OCI-LY7 (cell line): ENCODE data around the gene MCM5. TPM values are rescaled to one million over a fixed set of nuclear protein-coding genes. Genes with fewer than 3 reads are reported as not detected.

Experiments used
- BruUV-seq: library from RNA; stranded (reverse); fragments of 400-500 nt; replicated peaks from 2 replicates; lab custom pipeline; 2021; lab: Mats Ljungman, UMichigan
- CTCF ChIA-PET: fragments of 300-600 bp; sonication (Branson Sonifier 250); formaldehyde crosslinking; loops from one replicate; lab custom pipeline; 2022; ENCODE audit warnings: antibody characterized with exemption; ENCODE audit not compliant: unreplicated experiment; lab: Charles Lee
- POLR2A ChIA-PET: fragments of 300-600 bp; sonication (Branson Sonifier 250); formaldehyde crosslinking; loops from one replicate; lab custom pipeline; 2022; ENCODE audit warnings: antibody characterized with exemption; lab: Charles Lee
- DNase-seq: peaks from one replicate; pipeline ENCODE4 v3.0.0-alpha.2; 2015; ENCODE audit warnings: low spot score
- H2AFZ ChIP-seq: fragments of 200-600 bp; sonication (generic), shearing (Covaris generic); 2 replicates; pipeline ENCODE4 v1.6.1; 2014; ENCODE audit warnings: mild to moderate bottlenecking, antibody characterized with exemption, low read length, moderate library complexity
- H3K27ac ChIP-seq: fragments of 200-600 bp; sonication (generic); 2 replicates; pipeline ENCODE4 v1.5.1; 2014; ENCODE audit warnings: mixed run types, low read depth, mild to moderate bottlenecking, moderate library complexity, low read length, inconsistent platforms; ENCODE audit not compliant: poor library complexity, severe bottlenecking
- H3K36me3 ChIP-seq: fragments of 200-600 bp; sonication (generic); 2 replicates; pipeline ENCODE4 v1.6.1; 2014; ENCODE audit warnings: mild to moderate bottlenecking, antibody characterized with exemption, low read length, moderate library complexity, mixed read lengths; ENCODE audit not compliant: insufficient read depth
- H3K4me1 ChIP-seq: fragments of 200-600 bp; sonication (generic); 2 replicates; pipeline ENCODE4 v1.5.1; 2014; ENCODE audit warnings: mild to moderate bottlenecking, low read length; ENCODE audit not compliant: insufficient read depth, poor library complexity, severe bottlenecking
- H3K4me2 ChIP-seq: fragments of 200-600 bp; sonication (generic); 2 replicates; pipeline ENCODE4 v1.6.1; 2014; ENCODE audit warnings: mild to moderate bottlenecking, low read length
- H3K4me3 ChIP-seq: fragments of 200-600 bp; sonication (generic); 2 replicates; pipeline ENCODE4 v1.5.1; 2014; ENCODE audit warnings: mild to moderate bottlenecking, low read depth, low read length; ENCODE audit not compliant: poor library complexity, severe bottlenecking
- H3K79me2 ChIP-seq: fragments of 200-600 bp; sonication (generic); 2 replicates; pipeline ENCODE4 v1.6.1; 2016; ENCODE audit warnings: low read depth, mild to moderate bottlenecking, low read length, moderate library complexity, mixed read lengths; ENCODE audit not compliant: insufficient read depth
- H3K9me2 ChIP-seq: fragments of 200-600 bp; sonication (generic); 2 replicates; pipeline ENCODE4 v1.6.1; 2016; ENCODE audit warnings: mild to moderate bottlenecking, low read length, mixed read lengths; ENCODE audit not compliant: insufficient read depth
- H3K9me3 ChIP-seq: fragments of 200-600 bp; sonication (generic); 2 replicates; pipeline ENCODE4 v1.6.1; 2014; ENCODE audit warnings: mild to moderate bottlenecking, mixed run types, low read length, mixed read lengths
- H4K20me1 ChIP-seq: fragments of 200-600 bp; sonication (generic); 2 replicates; pipeline ENCODE4 v1.6.1; 2014; ENCODE audit warnings: mild to moderate bottlenecking, antibody characterized with exemption, low read length, moderate library complexity, mixed read lengths; ENCODE audit not compliant: insufficient read depth
- CTCF ChIP-seq: fragments of 200-600 bp; sonication (generic); conservative IDR thresholded peaks from 2 replicates; pipeline ENCODE4 v1.5.1; 2014; ENCODE audit warnings: mild to moderate bottlenecking, antibody characterized with exemption, low read length, moderate library complexity, mixed read lengths
- EZH2phosphoT487 ChIP-seq: fragments of 200-600 bp; sonication (generic); IDR thresholded peaks from 2 replicates; pipeline ENCODE4 v1.6.1; 2018; ENCODE audit warnings: low read depth, borderline replicate concordance, mild to moderate bottlenecking, mixed run types, antibody characterized with exemption, low read length, moderate library complexity, mixed read lengths
- intact Hi-C: fragments of 100-400 bp; cut with micrococcal nuclease; formaldehyde crosslinking; loops from one replicate; pipeline ENCODE4 v1.10.0; 2022; ENCODE audit not compliant: unreplicated experiment
- total RNA-seq, 2 experiments: library from RNA; depleted of rRNA in 1 of 2; stranded (reverse); fragments of >200 nt in 1 of 2; shearing (Covaris generic) in 1 of 2; gene quantifications; 2 replicates each; pipeline ENCODE4 v1.2.3, GENCODE V29; 2014 to 2022

The MCM5 gene
- total RNA-seq, 2 experiments from 2014 or later, result 242 to 360 TPM

DNA sequence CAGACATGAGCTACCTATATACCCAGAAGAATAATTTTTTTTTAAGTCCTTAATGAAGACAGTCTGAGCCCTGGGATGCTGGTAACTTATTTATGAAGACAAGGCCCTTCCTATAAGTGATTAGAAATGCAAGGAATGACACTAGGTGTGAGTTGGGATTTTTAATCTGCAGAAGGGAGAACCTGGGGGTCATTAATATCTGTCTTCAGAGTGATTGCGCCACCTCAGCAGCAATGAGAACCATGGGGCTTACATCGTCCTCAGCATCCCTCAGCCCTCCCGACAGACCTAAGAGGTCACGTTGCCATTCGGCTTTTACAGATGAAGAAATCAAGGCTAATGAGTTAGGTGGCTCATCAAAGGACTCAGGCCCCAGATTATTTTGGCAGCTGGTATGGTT is 55.6 kb downstream of the MCM5 start:
- TF ChIP-seq EZH2phosphoT487 (no peak), CTCF (no peak)
- POLR2A ChIA-PET, result interaction anchor here (0.7 kb wide), 1 partner anchor 154 kb away, joined by 4 read pairs; no protein-coding TSS in a partner anchor

GRCh38 chr22:35456757-35457156 is 56.8 kb downstream of the MCM5 start:
- H3K9me3 ChIP-seq, result no peaks in the 10 kb centered on the region
- no peaks in the 10 kb centered on the region for H4K20me1 ChIP-seq
- DNase-seq, result no peak
- H3K4me1 ChIP-seq, result no peaks in the 10 kb centered on the region
- H3K36me3 ChIP-seq, result peaks cover 28% of the 10 kb centered on the region; the same call in 1 of the 2 replicates
- intact Hi-C loops, result no loop called here
- CTCF ChIA-PET, result no interaction called here
- H3K9me2 ChIP-seq, result no peaks in the 10 kb centered on the region
- no TSS peak for BruUV-seq
- TF ChIP-seq CTCF, result no peak
- no peak for TF ChIP-seq EZH2phosphoT487
- H2AFZ ChIP-seq, result no peak overlapping the region
- no peak overlapping the region for H3K4me2 ChIP-seq
- no peak overlapping the region for H3K27ac ChIP-seq
- POLR2A ChIA-PET, result no interaction called here
- no peaks in the 10 kb centered on the region for H3K79me2 ChIP-seq
- no peak overlapping the region for H3K4me3 ChIP-seq

More for the DNA sequence above, 55.6 kb downstream of the MCM5 start:
- Histone ChIP-seq H3K4me1 (no peaks in the 10 kb centered on the region), H3K36me3 (peaks cover 39% of the 10 kb centered on the region; the same call in 1 of the 2 replicates), H4K20me1 (no peaks in the 10 kb centered on the region), H3K9me2 (no peaks in the 10 kb centered on the region), H2AFZ (no peak overlapping the region), H3K4me2 (no peak overlapping the region), H3K4me3 (no peak overlapping the region), H3K27ac (no peak overlapping the region), H3K9me3 (no peaks in the 10 kb centered on the region), H3K79me2 (no peaks in the 10 kb centered on the region)
- no TSS peak for BruUV-seq
- intact Hi-C loops, result no loop called here
- CTCF ChIA-PET, result no interaction called here
- no peak for DNase-seq

GRCh38 chr22:35457729-35458546 is 58.0 kb downstream of the MCM5 start:
- DNase-seq, result no peak
- Histone ChIP-seq H3K4me3 (no peak overlapping the region), H3K27ac (no peak overlapping the region), H3K79me2 (no peaks in the 10 kb centered on the region), H3K4me2 (no peak overlapping the region), H2AFZ (no peak overlapping the region), H3K36me3 (peaks cover 19% of the 10 kb centered on the region), H3K9me2 (no peaks in the 10 kb centered on the region), H3K4me1 (no peaks in the 10 kb centered on the region), H4K20me1 (no peaks in the 10 kb centered on the region), H3K9me3 (no peaks in the 10 kb centered on the region)
- intact Hi-C loops, result no loop called here
- ChIA-PET CTCF (no interaction called here), POLR2A (no interaction called here)
- TF ChIP-seq EZH2phosphoT487 (no peak), CTCF (no peak)
- no TSS peak for BruUV-seq
